ENCODE results near the gene RBM22.

GRCh38 chr5:150644514-150644913 is 56.3 kb downstream of the RBM22 start:
- TF ChIP-seq POLR2A (IDR thresholded peaks at IDR 0.05; ENCODE audit: borderline replicate concordance, extremely low read depth, insufficient read depth, insufficient read length): no peak
- no peak for TF ChIP-seq ATF3 (IDR thresholded peaks at IDR 0.05)
- no peak for TF ChIP-seq CTCF (IDR thresholded peaks at IDR 0.05 in 2 of 3, conservative IDR thresholded peaks at IDR 0.05 in 1 of 3; ENCODE audit: borderline replicate concordance in 1 of 3, insufficient read depth in 1 of 3, low read depth in 2 of 3, low read length in 2 of 3)
- TF ChIP-seq REST (IDR thresholded peaks at IDR 0.05; ENCODE audit: low read depth): no peak
- TF ChIP-seq POLR2AphosphoS5 (IDR thresholded peaks at IDR 0.05; ENCODE audit: low read depth, low read length): no peak
- no peak for TF ChIP-seq ELF1 (IDR thresholded peaks at IDR 0.05; ENCODE audit: borderline replicate concordance, low read depth)
- no peak for TF ChIP-seq EZH2phosphoT487 (IDR thresholded peaks at IDR 0.05; ENCODE audit: borderline replicate concordance)
- TF ChIP-seq EGR1 (IDR thresholded peaks at IDR 0.05; ENCODE audit: low read depth): no peak
- no peak for TF ChIP-seq RAD21 (IDR thresholded peaks at IDR 0.05; ENCODE audit: low read depth)
- no peak for TF ChIP-seq MAX (IDR thresholded peaks at IDR 0.05)
- TF ChIP-seq ZBTB33 (IDR thresholded peaks at IDR 0.05; ENCODE audit: extremely low read depth, insufficient replicate concordance, low read length): no peak
- TF ChIP-seq ZFX (IDR thresholded peaks at IDR 0.05): no peak
- no peak for TF ChIP-seq YY1 (IDR thresholded peaks at IDR 0.05; ENCODE audit: extremely low read depth, insufficient replicate concordance, low read depth, low read length)
- TF ChIP-seq EZH2 (IDR thresholded peaks at IDR 0.05): no peak
